Measurements from ENCODE around the gene GFPT2. TPM values are rescaled to one million over a fixed set of nuclear protein-coding genes. Genes with fewer than 3 reads are reported as not detected.

The GFPT2 gene
- total RNA-seq, 1 donor from 2014 or later: 20.4 TPM

DNA sequence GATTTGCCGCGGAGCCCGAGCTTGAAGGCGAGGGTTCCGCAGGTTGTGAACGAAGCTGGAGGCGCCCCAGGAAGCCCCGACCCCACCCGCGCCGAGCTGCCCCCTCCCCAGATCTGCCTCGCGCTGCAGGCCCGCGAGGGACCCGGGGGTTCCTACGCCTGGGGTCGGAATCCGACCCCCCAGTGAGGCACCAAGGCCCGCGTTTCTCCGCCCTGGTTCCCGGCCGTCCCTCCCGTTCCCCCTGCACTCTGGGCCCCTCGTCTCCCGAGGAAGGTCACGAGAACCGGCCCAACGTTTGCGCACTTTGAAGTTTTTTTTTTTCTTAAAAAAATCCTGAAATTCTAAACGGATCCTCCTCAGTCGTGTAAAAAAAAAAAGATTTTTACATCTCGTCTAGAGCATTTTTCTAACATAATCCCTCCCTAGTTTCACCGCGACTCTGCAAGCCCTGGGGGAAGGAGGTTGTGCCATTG, 880 bp upstream of the GFPT2 start:
- ATAC-seq (no peak), DNase-seq (no peak)
- Histone ChIP-seq H3K4me3 (peak overlapping the region; percentile 69), H3K9me3 (no peaks in the 10 kb centered on the region), H3K27me3 (peaks cover 30% of the 10 kb centered on the region), H3K4me1 (peaks cover 9% of the 10 kb centered on the region), H3K27ac (no peak overlapping the region), H3K36me3 (no peaks in the 10 kb centered on the region)
- intact Hi-C loops (cut with DNase I): no loop called here
- TF ChIP-seq, protein P1, sequence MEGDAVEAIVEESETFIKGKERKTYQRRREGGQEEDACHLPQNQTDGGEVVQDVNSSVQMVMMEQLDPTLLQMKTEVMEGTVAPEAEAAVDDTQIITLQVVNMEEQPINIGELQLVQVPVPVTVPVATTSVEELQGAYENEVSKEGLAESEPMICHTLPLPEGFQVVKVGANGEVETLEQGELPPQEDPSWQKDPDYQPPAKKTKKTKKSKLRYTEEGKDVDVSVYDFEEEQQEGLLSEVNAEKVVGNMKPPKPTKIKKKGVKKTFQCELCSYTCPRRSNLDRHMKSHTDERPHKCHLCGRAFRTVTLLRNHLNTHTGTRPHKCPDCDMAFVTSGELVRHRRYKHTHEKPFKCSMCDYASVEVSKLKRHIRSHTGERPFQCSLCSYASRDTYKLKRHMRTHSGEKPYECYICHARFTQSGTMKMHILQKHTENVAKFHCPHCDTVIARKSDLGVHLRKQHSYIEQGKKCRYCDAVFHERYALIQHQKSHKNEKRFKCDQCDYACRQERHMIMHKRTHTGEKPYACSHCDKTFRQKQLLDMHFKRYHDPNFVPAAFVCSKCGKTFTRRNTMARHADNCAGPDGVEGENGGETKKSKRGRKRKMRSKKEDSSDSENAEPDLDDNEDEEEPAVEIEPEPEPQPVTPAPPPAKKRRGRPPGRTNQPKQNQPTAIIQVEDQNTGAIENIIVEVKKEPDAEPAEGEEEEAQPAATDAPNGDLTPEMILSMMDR (IDR thresholded peaks at IDR 0.05): no peak

DNA sequence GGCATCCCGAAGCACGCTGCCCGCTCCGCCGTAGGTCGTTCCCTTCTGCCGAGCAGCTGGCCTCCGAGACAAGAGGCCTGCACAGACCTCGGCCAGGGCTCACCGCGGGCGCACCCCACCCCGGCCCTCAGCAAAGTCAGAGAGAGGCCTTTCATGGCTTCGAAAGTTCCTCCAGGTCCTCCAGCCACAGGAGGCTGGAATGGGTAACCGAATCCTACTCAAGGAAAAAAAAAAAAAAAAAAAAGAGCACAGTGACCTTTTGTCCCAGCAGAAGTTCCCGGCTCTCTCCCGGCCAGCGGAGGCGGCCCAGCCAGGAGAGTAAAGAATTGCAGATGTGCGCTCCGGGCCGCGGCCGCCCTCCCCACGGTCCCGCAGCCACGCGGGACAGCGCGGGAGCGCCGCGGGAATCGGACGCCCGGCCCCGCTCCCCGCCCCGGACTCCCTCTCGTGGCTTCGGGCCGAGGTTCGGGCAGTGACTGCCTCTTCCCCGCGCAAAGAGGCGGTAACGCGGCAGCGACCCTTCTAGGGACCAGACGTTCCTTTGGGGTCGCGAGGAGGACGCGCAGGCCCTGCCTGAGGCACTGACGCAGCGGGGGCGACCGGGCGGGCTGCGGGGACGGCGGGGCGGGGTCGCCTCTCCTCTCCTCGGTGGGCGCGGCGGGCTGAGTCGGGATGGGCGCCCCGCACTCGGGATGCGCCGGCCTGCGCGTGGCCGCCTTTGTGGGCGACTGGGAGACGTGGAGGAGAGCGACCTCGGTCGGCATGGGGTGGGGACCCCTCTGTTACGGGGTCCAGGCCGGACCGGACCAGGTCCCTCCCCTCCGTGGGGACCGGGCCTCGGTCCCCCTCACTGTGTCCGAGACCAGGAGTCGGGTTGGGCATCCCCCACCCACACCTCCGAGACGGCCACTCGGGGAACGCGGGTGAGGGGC, 754 bp downstream of the GFPT2 start:
- no peaks in the 10 kb centered on the region for H3K9me3 ChIP-seq
- peak overlapping the region; percentile 66 for H3K27ac ChIP-seq
- ATAC-seq (peak; percentile 7), DNase-seq (no peak)
- intact Hi-C loops (cut with DNase I): no loop called here
- H3K4me3 ChIP-seq: peak overlapping the region; percentile 69
- peaks cover 30% of the 10 kb centered on the region for H3K27me3 ChIP-seq
- TF ChIP-seq, protein P1 (IDR thresholded peaks at IDR 0.05): no peak
- no peaks in the 10 kb centered on the region for H3K36me3 ChIP-seq
- peaks cover 9% of the 10 kb centered on the region for H3K4me1 ChIP-seq

DNA sequence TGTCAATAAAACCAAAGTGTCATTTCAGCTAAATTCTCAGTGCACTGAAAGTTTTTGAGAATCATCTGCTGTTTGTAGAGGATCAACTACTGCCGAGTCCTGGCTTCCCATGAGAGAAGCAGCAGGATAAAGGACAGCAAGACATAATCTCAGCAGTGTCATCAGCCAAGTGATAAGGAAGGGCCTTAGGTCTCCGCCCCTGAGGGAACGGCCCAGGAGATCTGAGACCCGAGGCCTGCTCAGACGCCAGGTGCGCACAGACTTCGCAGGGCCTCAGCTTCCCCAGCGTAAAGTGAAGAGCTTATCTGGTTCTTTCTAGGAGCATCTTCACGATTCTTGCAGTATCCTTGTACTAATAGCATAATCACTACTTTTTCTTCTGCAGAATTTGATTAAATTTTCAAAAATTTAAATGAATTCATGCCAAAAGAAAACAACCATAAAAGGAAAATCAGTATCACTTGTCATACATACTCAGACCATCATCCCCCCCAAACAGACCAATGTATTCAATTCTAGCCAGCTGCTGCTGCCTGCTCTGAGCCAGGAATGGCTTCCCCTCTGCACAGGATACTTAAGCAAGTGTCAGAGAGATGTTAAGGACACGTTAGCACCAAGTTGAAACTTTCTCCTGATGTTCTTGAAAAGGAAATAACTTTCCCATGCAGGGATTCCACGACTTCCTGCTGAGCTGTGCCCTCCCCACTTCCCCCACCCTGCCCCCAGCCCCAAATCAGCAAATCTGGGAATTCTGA, 2.2 kb downstream of the GFPT2 start:
- TF ChIP-seq, protein P1 (IDR thresholded peaks at IDR 0.05): no peak
- peaks cover 9% of the 10 kb centered on the region for H3K4me1 ChIP-seq
- no peak overlapping the region for H3K4me3 ChIP-seq
- no peak for ATAC-seq
- H3K27ac ChIP-seq: no peak overlapping the region
- H3K9me3 ChIP-seq: no peaks in the 10 kb centered on the region
- intact Hi-C loops (cut with DNase I): no loop called here
- H3K36me3 ChIP-seq: no peaks in the 10 kb centered on the region
- peaks cover 30% of the 10 kb centered on the region for H3K27me3 ChIP-seq
- DNase-seq: no peak

DNA sequence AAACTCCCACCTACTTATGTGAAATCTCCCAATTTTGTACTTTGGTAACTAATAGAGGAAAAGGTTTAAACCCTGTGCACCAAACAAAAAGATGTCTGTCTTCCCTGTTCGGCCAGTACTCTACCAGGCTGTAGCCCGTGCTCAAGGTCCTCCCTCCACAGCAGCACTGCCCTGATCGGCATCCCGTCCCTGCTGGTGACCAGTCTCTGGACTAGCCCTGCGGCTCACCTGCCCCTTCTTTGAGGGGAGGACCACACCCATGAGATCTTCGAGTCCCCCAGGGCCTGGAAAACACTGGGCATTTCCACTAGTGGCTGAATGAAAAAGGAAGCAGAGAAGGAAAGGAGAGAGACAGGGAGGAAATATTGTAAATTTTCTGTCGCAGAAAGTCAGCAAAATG, 2.8 kb downstream of the GFPT2 start:
- intact Hi-C loops (cut with DNase I): no loop called here
- no peaks in the 10 kb centered on the region for H3K36me3 ChIP-seq

DNA sequence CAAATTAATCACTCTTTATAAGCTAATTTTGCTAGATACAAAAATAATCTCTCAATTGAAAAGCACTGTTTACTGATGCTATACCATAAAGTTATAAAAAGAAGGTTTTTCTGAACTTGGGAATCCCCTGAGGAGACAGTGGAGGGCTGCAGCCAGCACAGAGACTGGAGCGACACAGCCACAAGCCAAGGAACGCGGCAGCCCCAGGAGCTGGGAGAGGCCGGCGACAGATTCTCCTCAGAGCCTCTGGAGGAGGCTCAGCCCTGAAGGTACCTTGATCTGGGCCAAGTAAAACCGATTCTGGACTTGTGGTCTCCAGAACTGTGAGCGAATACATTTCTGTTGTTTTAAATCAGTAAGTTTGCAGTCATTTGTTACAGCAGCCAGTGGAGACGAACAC, 3.7 kb downstream of the GFPT2 start:
- intact Hi-C loops (cut with DNase I): no loop called here

More for the DNA sequence above, 2.8 kb downstream of the GFPT2 start:
- no peaks in the 10 kb centered on the region for H3K9me3 ChIP-seq
- no peak for ATAC-seq
- TF ChIP-seq, protein P1 (IDR thresholded peaks at IDR 0.05): no peak
- no peak overlapping the region for H3K4me3 ChIP-seq
- peaks cover 30% of the 10 kb centered on the region for H3K27me3 ChIP-seq
- H3K27ac ChIP-seq: no peak overlapping the region
- H3K4me1 ChIP-seq: peaks cover 9% of the 10 kb centered on the region
- DNase-seq: no peak

More for the DNA sequence above, 3.7 kb downstream of the GFPT2 start:
- ATAC-seq: no peak
- H3K27me3 ChIP-seq: peaks cover 27% of the 10 kb centered on the region
- TF ChIP-seq, protein P1 (IDR thresholded peaks at IDR 0.05): no peak
- no peak overlapping the region for H3K27ac ChIP-seq
- DNase-seq: no peak
- H3K36me3 ChIP-seq: no peaks in the 10 kb centered on the region
- H3K4me1 ChIP-seq: peaks cover 9% of the 10 kb centered on the region
- no peak overlapping the region for H3K4me3 ChIP-seq
- H3K9me3 ChIP-seq: no peaks in the 10 kb centered on the region

Data from upper lobe of right lung (tissue), 1 donor.